Activated T-cell treated with anti-CD3 and anti-CD28 coated beads, Interleukin-2, amount 50 U/mL, for 48 hours (primary cell): ENCODE data around the gene DENND6B.

Source experiments
- DNase-seq, 2 experiments: peaks; one replicate each; pipeline ENCODE4 v3.0.0-alpha.2; 2020

The DENND6B gene

DNA sequence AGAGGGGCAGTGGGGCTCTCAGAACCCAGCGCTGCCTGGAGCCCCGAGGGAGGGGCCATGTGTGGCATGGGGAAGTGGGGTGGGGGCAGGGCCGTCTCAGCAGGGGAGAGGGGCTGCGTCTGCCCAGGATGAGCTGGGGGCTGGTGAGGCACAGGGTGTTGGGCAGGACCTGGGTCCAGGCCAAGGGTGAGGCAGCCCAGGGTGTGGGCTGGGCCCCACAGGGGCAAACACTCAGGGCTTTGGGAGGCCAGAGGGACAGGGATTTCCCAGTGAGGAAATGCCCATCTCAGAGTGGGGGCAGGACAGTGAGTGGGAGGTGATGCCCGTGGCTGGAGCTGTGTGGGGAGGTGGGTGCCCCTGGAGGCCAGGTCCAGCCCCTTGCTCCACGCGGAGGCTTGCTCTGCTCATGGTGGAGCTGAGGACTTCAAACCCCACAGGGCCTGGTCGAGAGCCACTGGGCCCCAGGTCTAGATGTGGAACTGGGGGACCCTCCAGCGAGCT, 24.7 kb downstream of the DENND6B start:
- DNase-seq, result no peak

DNA sequence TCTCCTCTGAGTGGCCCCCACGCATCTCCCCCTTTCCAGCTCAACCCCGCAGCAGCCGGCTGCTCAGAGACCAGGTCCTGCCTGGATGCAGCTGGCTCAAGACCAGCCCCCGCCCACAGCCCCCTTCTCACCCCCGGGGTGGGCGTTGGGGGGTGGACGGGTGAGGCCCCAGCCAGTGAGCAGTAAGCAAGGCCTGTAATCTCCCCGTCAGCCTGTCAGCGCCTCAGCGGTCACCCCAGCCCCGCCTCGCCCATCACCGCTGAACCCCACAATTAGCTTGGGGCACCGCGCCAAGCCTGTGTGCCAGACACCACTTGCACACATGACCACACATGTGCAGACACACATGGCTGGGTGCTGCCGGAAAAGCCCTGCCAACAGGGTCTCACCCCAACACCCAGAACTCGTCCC, 25.2 kb downstream of the DENND6B start:
- DNase-seq, result no peak

DNA sequence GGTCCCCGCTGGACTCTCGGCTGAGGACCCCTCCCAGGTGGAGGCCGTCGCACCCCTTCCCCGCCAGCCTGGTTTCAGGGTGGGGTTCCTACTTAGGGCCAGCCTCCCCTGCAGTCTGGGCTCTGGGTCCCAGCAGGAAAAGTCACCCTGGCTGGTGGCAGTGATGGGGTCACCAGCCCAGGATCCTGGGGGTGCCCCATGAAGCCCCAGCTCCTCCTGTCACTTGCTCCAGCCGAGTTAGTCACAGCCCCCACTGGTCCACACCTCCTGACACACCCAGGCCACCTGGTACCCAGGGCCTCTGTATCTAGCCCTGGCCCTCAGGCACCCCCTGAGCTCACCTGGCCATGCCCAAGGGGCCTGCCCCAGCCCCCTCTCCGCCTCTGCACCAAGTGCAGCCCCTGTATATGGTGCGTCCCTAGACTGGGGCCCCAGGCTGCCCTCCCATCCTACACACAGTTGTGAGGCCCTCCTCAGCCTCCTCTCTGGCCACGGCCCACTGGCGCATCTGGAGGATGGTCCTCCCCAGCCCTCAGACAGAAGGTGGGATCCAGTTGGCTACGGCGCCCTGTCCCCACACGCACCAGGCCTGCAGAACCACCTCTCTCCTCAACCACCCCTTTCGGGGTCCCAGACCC, 26.1 kb downstream of the DENND6B start:
- DNase-seq, result no peak

DNA sequence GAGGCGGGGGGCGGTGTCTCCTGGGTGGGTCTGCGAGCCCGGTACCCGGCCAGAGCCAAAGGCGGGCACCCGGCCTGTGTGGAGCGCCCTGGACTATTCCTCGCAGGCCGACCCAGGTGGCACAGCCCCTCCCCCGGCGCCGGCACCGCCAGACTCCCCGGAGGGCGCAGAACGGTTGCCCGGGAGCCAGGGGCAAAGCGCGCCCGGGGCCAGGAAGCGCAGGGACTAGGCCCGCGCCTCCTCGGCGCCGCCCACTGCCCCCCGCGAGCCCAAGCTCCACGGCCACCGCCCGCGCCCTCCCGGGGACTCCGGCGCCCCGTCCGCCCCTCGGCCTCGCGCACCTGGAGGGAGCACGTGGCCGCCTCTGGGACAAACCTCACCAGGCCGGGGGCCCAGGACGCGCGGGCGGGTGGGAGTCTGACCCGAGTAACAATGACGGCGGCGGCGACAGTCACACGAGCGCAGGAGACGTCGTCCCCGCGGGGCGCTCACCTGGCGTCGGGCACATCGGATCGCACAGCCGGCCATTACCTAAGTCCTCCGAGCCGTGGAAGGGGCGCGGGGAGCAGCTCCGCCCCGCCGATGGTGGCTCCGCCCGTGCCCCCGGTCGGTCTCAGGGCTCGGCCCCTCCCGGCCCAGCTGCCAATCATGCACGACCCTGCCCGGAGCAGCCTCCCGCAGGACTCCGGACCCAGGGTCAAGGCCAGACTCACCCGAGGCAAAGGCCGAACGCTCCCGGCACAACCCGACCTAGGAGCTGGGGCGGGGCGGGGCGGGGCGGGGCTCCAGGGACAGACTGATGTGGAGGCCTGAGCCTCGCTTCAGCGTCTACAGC, 26.8 kb downstream of the DENND6B start:
- no peak for DNase-seq

DNA sequence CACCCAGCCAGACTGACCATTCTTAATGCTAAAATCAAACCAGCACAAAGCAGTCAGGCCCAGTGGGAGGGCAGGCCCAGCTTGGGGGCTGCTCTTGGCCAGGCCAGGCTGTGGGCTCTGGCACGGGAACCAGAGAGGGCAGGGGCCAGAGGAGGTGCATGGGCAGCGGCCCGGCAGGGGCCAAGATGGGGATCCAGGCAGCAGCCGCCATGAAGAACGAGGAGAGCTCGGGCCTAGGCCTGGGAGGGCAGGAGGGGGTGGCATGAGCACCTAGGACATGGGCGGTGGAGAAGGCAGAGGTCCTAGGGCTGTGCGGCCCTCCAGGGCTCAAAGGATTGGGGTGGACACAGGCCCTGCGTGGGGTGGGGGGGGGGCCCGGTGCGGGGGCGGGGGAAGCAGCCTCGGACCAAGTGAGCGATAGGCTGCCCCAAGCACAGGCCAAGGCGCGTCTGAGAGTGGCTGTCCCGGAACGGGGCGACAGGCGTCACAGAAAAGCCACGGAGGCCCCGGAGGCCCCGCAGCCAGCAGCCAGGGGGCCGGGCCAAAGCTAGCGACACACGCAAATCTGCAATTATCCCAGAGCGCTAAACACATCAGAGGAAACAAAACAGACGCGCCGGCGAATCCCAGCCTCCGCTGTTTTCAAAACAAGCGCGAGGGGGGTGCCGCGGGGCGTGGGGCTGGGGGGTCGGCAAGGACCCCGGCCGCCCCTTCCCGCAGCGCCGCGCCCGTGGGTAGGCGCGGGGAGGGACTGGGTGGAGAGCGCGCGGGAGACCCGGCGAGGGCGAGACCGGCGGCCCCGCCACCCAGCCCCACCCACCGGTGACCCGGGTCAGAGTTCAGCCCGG, 27.7 kb downstream of the DENND6B start:
- DNase-seq, result no peak

DNA sequence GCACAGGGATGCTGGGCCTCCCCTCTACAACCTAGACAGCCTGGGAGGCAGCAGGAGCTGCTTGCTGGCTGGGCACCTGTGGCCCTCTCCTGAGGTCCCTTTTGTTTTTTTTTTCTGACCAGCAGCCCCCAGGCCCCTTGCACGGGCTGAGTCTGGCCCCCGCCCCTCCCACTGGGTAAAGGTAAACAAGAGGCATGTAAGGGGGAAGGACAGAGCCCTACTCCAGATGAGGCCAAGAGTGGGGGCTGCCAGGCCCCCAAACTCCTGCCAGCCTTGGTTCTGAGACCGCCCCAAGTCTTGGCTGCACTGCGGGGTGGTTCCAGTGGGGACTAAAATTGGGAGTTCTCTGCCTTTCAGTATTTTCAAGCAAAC, 28.6 kb downstream of the DENND6B start:
- no peak for DNase-seq

DNA sequence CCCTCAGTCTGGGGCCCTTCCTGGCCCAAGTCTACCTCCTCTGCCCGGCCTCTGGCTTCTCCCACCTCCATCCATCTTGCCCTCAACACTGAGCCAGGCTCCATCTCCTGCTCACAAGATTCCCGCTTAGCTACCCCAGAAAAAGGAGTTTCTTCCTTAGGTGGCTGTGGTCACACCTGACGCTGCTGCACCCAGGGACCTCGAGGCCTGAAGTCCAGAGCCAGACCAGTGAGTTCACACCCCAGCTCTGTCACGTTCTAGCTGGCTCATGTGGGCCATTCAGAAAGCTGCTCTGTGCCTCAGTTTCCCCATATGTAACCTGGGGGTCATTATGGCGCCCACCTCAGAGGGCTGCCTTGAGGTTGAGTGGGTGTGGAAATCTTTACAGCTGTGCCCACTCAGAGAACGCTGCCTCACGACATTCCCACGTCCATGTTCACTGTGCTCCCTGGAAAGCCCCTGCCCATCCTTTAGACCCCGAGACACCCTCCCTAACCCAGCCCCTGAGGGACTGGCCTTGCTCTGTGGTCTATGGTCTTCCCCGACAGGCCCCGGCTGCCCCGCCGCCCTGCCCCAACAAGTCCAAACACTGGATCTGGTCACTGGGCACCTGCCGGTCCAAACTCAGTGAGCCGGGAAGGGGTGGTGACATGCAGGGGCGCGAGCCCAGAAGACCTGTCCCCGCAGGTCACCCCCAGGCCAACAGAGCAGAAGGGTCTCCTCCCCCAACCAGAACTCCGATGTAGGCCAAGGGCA, 29.1 kb downstream of the DENND6B start:
- DNase-seq, result no peak

DNA sequence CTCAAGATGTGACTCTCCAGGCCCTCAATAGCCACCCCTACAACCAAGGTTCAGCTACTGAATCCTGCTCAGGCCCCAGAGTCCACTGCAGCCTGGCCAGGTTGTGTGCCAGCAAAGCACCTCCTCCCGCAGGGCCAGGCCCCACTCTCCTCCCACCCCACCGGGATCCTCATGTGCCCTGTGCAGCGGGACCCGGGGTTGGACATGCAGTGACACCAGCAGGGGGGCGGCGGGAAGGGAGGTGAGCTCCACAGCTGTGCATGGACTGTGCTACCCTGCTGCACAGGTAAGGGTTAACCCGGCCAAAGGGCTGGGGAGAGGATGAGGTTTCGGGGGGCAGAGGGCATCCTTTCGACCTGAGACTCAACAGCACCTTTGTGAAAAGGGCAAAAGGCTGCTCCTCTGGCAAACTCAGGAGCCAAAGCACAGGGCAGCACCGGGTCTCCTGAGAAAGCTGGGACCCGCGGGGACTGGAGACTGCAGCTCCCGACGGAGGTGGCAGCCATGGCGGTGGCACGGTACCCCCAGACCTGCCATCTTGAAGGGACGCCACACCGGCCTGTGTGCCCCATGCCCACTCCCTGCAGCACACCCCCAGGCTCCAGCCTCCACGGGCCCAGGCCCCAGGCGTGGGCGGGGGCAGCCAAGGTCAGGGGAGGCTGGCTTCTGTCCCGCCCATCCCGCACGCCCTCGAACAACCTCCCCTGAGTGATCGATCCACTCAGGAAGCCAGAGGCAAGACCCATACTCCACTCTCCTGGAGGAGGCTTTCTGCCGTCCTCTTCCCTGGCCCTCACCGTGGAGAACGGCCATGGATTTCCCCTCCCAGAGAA, 29.9 kb downstream of the DENND6B start:
- DNase-seq, result no peak

DNA sequence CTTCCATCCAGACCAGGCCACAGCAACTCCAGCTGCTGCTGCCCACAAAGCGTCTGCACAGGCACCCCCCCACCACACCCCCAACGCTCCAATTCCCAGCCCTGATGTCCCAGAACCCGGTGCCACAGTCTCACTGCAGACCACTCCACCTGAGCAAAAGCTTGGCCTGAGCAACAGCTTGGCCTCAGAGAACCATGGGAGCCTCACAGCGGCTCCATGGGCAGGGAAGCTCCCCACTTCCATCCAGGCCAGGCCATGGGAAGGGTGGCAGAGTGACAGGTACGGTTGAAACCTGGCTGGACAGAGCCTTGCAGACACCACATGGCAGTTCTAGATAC, 32.5 kb downstream of the DENND6B start:
- DNase-seq, result no peak

DNA sequence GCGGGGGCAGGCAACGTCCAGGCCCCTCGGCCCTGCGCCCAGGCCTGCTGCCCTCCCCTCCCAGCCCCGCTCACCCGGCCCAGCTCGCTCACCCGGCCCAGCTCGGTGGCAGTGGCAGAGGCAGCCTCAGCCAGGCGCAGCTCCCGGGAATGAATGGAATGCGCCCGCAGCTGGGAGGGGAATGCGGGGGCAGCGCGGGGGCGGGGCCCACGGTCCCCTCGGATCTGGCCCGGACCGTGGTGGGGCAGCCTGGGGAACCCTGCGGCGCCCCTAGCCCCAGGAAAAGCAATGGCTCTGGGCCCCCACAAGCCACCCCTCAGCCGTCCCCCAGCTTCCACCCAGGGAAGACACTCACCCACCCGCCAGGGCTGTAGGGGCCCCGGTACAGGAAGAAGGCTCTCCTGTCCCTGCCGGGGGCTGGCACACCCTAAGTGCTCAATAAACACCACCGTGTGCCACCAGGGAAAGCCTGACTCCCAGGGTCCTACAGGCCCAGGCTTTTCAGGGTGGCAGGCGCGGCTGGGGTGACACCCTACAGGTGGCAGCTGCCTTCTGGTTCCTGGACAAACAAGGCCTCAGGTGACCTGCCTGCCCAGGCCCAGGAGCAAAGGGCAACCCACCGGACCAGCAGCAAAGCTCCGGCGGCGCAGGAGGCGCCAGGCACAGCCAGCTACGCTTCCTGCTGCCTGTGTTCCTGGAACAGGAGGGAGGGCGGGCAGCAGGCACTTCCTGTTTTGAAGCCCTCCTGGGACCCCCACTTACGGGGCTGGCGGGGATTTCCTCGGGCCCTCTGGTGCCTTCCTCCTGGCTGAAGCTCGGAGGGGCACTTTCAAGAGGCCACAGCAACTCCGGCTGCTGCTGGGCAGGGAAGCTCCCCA, 33.1 kb downstream of the DENND6B start:
- no peak for DNase-seq

DNA sequence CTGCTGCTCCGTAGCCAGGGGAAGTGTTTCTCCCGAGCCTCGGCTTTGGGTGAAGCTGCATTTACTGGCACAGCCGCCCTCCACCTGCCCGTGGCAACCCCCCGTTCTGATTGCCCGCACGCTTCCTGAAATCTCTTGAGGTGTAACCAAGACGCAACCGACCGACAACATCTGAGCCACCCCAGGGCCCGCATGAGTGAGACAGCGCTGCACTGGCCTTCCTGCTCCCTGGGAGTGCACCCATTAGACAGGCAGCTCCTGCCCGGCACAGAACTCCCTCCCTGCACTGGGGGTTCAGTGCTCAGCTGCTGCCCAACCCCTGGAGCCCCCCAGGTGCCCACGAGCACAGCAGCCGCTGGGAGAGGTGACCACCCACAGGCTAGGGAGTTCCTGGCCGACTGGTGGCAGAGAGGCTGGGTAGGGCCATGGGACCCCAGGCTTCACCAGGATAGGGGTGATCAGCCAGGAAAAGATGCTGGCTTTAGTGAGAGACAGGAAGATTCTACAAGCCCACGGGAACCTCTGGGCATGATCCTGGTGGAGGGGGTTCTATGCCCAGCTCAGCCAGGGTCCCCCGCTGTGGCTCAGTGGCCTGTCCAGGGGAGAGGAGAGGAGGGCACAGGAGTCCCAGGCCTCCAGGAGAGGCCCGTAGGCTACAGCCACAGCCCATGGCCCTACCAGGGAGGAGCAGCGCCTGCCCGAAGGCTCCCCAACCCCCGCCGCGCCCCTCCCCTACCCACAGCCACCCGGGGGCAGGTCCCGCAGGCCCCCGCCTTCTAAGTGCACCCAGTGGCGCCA, 34.0 kb downstream of the DENND6B start:
- DNase-seq, result no peak

DNA sequence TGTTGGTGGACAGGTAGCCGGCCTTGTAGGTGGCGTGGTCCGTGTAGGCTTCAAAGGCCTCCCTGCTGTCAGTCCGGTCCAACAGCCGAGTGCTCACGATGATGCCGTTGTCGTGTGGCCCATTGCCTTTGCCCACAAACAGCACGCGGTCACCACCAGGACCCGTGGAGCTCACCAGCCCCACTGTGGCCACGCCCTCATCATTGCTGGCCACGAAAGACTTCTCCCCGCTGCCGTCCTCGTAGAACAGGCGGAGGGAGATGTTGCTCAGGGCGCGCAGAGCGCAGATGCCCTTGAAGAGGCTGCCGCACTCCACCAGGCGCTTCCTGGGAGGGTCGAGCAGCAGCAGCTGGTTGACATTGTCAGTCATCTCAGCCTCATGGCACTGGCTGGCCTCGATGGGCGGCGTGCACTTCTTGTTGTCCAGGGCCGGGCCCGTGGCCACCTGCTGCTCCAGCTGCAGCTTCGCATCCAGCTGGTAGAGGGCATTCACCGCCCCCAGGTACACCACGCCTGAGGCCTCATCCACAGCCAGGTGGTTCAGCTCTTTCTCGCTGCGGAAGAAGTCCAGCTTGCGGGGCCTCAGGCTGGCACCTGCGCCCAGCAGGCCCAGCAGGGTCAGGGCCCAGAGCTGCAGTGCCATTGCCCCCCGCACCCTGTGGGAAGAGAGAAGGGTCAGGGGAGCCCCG, 36.7 kb downstream of the DENND6B start:
- no peak for DNase-seq

DNA sequence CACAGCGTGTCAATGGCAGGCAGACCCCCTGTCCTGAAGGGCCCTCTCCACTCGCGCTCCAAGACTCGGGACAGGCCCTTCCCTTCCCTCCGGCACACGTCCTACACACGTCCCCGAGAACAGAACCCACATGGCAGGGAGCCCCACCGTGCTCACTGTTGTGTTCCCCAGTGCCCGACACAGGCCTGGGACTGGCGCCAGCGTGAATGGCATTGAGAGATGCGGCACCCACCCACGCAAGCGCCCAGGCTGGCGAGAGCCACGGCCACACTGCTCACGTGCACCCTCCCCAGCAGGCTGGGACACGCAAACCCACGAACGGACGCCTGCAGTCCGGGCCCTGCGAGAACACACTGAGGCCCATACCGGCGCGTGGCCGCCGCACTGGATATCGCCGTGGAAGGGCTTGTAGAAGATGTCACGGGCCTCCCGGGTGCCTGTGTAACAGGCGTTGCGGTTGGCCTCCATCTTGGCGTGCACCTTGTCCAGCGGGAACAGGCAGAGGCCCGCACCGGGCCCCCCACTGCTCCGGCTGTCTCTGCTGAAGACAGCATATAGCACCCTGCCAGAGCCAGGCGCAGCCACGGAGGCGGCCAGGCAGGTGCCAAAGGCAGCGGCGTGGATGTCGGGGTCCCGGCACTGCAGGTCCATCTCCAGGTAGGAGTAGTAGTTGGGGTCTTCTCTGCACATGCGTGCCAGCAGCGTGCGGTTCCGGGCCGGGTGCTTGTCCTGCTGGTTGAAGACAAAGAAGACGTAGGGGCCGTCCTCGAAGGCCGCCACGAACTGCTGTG, 37.5 kb downstream of the DENND6B start:
- no peak for DNase-seq

DNA sequence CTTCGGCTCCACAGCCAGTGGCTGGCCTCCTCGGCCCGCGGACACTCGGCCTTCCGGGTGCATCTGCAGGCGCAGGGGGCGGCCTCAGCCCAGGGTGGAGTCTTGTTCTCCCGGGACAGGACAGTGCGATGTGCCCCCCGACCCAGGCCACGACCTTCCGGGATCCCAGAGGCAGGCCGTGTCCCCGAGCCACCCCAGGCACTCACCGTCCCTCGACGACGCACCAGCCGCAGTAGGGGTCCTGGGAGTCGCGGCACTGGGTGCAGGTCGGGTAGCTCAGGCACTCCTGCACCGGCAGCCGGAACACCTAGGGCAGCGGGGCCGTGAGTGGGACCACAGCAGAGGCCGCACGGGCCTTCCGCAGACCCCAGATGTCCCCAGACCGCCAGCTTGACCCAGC, 39.1 kb downstream of the DENND6B start:
- no peak for DNase-seq

DNA sequence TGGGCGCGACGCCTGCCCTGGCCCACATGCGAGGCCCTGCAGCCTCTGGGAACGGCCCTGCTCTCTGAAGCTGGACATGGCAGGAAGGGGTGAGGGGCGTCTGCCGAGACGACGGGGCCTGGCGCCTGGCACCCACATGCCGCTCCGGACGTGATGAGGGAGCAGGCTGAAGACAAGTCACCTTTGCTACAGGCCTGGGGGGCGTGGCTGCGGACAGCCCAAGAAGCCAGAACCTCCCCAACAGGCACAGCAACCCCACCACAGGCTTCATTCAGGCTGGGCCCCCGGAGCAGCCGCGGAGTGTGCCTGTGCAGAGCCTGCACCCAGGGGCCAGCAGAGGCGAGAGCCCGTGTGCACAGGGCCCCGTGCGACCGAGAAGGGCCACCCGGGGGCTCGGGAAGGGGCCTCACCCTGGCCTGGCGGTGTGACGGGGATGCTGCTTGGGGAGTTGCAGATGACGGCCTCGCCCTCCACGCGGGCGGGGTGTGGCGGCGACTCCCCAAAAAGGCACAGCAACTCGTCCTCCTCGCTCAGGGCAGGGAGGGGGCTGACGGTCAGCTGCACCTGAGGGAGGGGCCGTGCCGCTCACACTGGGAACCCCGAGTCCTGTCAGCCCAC, 40.0 kb downstream of the DENND6B start:
- DNase-seq, result no peak

DNA sequence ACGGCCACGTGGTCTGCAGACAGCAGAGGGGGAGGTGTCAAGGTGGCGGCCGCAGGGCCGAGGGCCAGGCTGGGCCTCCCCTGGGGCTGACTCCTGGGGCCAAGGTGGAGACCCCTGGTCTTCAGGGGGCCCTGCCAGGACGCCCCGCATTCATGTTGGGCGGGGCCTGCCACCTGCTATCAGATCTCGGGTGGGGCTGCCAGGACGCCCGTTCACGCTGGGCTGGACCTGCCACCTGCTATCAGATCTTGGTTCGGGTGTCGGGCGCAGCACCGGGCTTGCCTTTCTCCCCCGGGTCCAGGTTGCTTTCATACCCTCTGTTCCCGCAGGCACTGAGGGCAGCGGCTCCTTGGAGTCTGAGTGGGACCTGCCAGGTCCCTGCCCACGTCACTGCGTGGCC, 40.5 kb downstream of the DENND6B start:
- no peak for DNase-seq

DNA sequence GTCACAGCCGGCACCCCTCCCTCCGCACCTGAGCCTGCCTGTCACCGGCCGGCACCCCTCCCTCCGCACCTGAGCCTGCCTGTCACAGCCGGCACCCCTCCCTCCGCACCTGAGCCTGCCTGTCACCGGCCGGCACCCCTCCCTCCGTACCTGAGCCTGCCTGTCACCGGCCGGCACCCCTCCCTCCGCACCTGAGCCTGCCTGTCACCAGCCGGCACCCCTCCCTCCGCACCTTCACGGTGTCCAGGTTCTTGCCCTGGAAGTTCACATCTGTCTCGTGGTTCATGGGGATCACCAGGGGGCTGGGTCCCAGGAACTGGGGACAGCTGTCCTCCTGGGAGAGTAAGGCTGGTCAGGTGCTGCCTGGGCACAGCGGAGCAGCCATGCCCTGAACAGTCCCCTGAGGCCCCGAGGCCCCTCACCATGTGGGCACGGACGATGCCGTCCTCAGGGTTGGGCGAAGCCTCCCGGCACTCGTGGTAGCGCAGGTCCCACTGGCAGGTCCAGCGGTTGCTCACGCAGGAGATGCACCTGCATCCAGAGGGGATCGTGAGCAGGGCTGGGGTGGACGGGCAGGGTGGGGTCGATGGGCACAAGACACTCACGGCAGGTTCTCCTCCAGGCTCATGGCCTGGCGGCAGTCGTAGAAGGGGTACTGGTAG, 41.1 kb downstream of the DENND6B start:
- DNase-seq, result no peak

DNA sequence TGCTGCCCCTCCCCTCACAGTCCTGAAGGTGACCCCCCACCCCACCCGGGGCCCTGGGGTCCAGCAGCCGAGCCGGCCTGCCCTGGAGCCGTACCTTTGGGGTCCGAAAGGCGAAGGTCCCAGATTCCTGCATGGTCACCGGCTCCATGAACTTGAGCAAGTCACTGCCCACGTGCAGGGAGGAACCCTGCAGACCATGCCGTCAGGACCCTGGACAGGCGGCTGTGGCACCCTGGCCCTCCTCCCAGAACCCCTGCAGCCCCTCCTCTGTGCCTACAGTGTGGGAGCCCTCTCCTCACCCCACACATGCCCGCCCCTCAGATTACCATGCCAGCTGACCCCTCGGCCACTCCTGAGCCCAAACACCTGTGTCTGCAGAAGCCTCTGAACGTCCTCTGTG, 42.3 kb downstream of the DENND6B start:
- DNase-seq, result no peak
